GM23338 (cell line): ENCODE measurements around the gene PARVG. TPM values are rescaled to one million over a fixed set of nuclear protein-coding genes. Genes with fewer than 3 reads are reported as not detected.

ENCODE experiments used
- ATAC-seq: fragments of 200-7000 bp; cut with Tn5 transposase; 3 replicates; pipeline ENCODE4 v1.9.1; 2020
- DNase-seq: peaks from one replicate; pipeline ENCODE4 v3.0.0-alpha.2; 2015; ENCODE audit warnings: low spot score
- H2AFZ ChIP-seq: fragments of 200-600 bp; sonication (generic); 2 replicates; pipeline ENCODE4 v1.8.0; 2016; ENCODE audit warnings: antibody characterized with exemption, mild to moderate bottlenecking, moderate library complexity
- H3F3A ChIP-seq: fragments of 200-600 bp; sonication (generic); replicated peaks from 2 replicates; pipeline ENCODE4 v1.8.0; 2017; ENCODE audit warnings: antibody characterized with exemption, mixed run types, low read depth
- H3K27ac ChIP-seq: fragments of 200-600 bp; sonication (generic); 2 replicates; pipeline ENCODE4 v1.6.1; 2016; ENCODE audit warnings: low read depth
- H3K27me3 ChIP-seq: fragments of 200-600 bp; sonication (generic); 2 replicates; pipeline ENCODE4 v1.8.0; 2016; ENCODE audit warnings: mild to moderate bottlenecking, mixed run types, moderate library complexity; ENCODE audit not compliant: insufficient read depth
- H3K36me3 ChIP-seq: fragments of 200-600 bp; sonication (generic); 2 replicates; pipeline ENCODE4 v1.8.0; 2016; ENCODE audit warnings: mild to moderate bottlenecking; ENCODE audit not compliant: insufficient read depth
- H3K4me1 ChIP-seq: fragments of 200-600 bp; sonication (generic); 2 replicates; pipeline ENCODE4 v1.8.0; 2016; ENCODE audit warnings: mild to moderate bottlenecking, moderate library complexity; ENCODE audit not compliant: insufficient read depth
- H3K4me2 ChIP-seq: fragments of 200-600 bp; sonication (generic); 2 replicates; pipeline ENCODE4 v1.7.1; 2017; ENCODE audit warnings: mixed run types
- H3K4me3 ChIP-seq: fragments of 200-600 bp; sonication (generic); 2 replicates; pipeline ENCODE4 v1.6.1; 2016; ENCODE audit warnings: mixed run types
- H3K79me2 ChIP-seq: fragments of 200-600 bp; sonication (generic); replicated peaks from 2 replicates; pipeline ENCODE4 v1.8.0; 2017; ENCODE audit warnings: mild to moderate bottlenecking; ENCODE audit not compliant: insufficient read depth
- H3K9me2 ChIP-seq: fragments of 200-600 bp; sonication (generic); 2 replicates; pipeline ENCODE4 v1.8.0; 2017; ENCODE audit not compliant: insufficient read depth
- H4K20me1 ChIP-seq: fragments of 200-600 bp; sonication (generic); replicated peaks from 2 replicates; pipeline ENCODE4 v1.8.0; 2017; ENCODE audit warnings: mild to moderate bottlenecking; ENCODE audit not compliant: insufficient read depth
- H3K27ac Mint-ChIP-seq: 2 replicates; pipeline ENCODE4 v1.8.0; 2020; ENCODE audit warnings: inconsistent platforms, mild to moderate bottlenecking, moderate library complexity, mixed read lengths
- H3K27me3 Mint-ChIP-seq: 3 replicates; pipeline ENCODE4 v1.8.0; 2022; ENCODE audit warnings: low read depth, mild to moderate bottlenecking, moderate library complexity, mixed read lengths, inconsistent platforms; ENCODE audit not compliant: insufficient read depth, poor library complexity
- H3K36me3 Mint-ChIP-seq: 3 replicates; pipeline ENCODE4 v1.8.0; 2021; ENCODE audit warnings: low read depth, mild to moderate bottlenecking, inconsistent platforms, moderate library complexity, mixed read lengths
- H3K4me1 Mint-ChIP-seq: 3 replicates; pipeline ENCODE4 v1.8.0; 2020; ENCODE audit warnings: mild to moderate bottlenecking, inconsistent platforms, mixed read lengths
- H3K4me3 Mint-ChIP-seq: 3 replicates; pipeline ENCODE4 v1.8.0; 2021; ENCODE audit warnings: moderate library complexity, mild to moderate bottlenecking, inconsistent platforms, mixed read lengths
- H3K9me3 Mint-ChIP-seq: 3 replicates; pipeline ENCODE4 v1.8.0; 2020; ENCODE audit warnings: moderate library complexity, mild to moderate bottlenecking, inconsistent platforms, mixed read lengths
- CREB1 ChIP-seq: fragments of 250-450 bp; sonication (Bioruptor Pico); IDR thresholded peaks from 2 replicates; pipeline ENCODE4 v1.5.0; 2020; ENCODE audit warnings: low read depth, mild to moderate bottlenecking, moderate library complexity
- JUNB ChIP-seq: IDR thresholded peaks from one replicate; pipeline ENCODE4 v1.6.1; 2016; ENCODE audit warnings: antibody characterized with exemption; ENCODE audit not compliant: unreplicated experiment
- NANOG ChIP-seq: IDR thresholded peaks from 2 replicates; pipeline ENCODE4 v1.6.1; 2016; ENCODE audit warnings: antibody characterized with exemption, borderline replicate concordance
- POLR2AphosphoS5 ChIP-seq: IDR thresholded peaks from 2 replicates; pipeline ENCODE4 v1.6.1; 2016; ENCODE audit warnings: antibody characterized with exemption, low read depth
- ZNF114 ChIP-seq: fragments of 250-450 bp; sonication (Bioruptor Pico); IDR thresholded peaks from 2 replicates; pipeline ENCODE4 v1.5.0; 2020; ENCODE audit warnings: mild to moderate bottlenecking, moderate library complexity
- ZNF331 ChIP-seq: fragments of 250-450 bp; sonication (Bioruptor Pico); IDR thresholded peaks from 2 replicates; pipeline ENCODE4 v1.5.0; 2020; ENCODE audit warnings: low read depth, mild to moderate bottlenecking, moderate library complexity
- polyA plus RNA-seq: library from polyadenylated mRNA; unstranded; fragments of >200 nt; fragmentation: Nextera tagmentation; extraction: Ambion mirVana; gene quantifications from 2 replicates; pipeline ENCODE4 v1.2.1, GENCODE V29; 2016
- total RNA-seq: library from RNA; depleted of rRNA; stranded (reverse); fragments of >200 nt; shearing (Covaris generic); gene quantifications from 2 replicates; pipeline ENCODE4 v1.2.3, GENCODE V29; 2014
- TF ChIP-seq, protein P1 (sequence below): fragments of 250-450 bp; sonication (Bioruptor Pico); IDR thresholded peaks from 2 replicates; pipeline ENCODE4 v1.5.0; 2020; ENCODE audit warnings: mild to moderate bottlenecking, moderate library complexity
- TF ChIP-seq, protein P2 (sequence below), 2 experiments: fragments of 200-600 bp in 1 of 2; sonication (generic) in 1 of 2; conservative IDR thresholded peaks; 2 replicates each; pipeline versions ENCODE4 v1.5.1 to v1.6.1; 2016 to 2017; ENCODE audit warnings: antibody characterized with exemption in 2 of 2, low read depth in 2 of 2, mild to moderate bottlenecking in 2 of 2, moderate library complexity in 1 of 2
- TF ChIP-seq, protein P3 (sequence below): IDR thresholded peaks from one replicate; pipeline ENCODE4 v1.6.1; 2018; ENCODE audit warnings: antibody characterized with exemption; ENCODE audit not compliant: unreplicated experiment

Gene PARVG
- total and polyA plus RNA-seq, 2 experiments from 2014 or later, result 0.14 to 0.31 TPM

DNA sequence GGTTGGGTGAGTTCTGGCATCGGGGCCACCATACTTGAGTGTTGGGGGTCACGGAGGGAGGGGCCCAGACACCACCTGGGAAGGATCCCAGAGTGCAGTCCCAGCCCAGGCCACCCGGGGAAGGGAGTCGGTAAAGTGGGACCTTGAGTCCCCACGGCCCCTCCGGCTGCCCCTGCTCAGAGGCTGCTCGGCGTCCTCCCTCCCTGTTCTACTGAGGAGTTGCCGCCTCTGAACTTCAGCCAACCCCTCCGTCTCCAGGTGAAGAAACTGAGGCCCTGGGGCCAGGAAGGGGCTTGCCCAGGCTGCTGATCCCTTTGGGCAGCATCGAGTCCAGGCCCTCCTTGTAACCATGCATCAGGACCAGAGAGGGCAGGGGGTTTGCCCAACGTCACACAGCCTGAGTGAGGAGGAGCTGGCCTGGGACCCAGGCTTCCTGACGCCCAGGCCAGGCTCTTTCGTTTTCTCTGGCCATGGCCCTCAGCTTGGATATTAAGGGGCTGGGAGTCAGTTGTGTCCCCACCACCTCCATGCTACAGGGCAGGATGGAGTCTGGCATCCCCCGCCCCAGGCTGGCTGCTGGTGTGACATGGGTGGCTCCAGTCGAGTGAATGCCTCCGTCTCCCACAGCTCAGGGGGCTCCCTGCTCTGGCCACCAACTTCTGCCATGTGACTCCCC, 1.3 kb downstream of the PARVG start (continued):
- TF ChIP-seq, protein P1, sequence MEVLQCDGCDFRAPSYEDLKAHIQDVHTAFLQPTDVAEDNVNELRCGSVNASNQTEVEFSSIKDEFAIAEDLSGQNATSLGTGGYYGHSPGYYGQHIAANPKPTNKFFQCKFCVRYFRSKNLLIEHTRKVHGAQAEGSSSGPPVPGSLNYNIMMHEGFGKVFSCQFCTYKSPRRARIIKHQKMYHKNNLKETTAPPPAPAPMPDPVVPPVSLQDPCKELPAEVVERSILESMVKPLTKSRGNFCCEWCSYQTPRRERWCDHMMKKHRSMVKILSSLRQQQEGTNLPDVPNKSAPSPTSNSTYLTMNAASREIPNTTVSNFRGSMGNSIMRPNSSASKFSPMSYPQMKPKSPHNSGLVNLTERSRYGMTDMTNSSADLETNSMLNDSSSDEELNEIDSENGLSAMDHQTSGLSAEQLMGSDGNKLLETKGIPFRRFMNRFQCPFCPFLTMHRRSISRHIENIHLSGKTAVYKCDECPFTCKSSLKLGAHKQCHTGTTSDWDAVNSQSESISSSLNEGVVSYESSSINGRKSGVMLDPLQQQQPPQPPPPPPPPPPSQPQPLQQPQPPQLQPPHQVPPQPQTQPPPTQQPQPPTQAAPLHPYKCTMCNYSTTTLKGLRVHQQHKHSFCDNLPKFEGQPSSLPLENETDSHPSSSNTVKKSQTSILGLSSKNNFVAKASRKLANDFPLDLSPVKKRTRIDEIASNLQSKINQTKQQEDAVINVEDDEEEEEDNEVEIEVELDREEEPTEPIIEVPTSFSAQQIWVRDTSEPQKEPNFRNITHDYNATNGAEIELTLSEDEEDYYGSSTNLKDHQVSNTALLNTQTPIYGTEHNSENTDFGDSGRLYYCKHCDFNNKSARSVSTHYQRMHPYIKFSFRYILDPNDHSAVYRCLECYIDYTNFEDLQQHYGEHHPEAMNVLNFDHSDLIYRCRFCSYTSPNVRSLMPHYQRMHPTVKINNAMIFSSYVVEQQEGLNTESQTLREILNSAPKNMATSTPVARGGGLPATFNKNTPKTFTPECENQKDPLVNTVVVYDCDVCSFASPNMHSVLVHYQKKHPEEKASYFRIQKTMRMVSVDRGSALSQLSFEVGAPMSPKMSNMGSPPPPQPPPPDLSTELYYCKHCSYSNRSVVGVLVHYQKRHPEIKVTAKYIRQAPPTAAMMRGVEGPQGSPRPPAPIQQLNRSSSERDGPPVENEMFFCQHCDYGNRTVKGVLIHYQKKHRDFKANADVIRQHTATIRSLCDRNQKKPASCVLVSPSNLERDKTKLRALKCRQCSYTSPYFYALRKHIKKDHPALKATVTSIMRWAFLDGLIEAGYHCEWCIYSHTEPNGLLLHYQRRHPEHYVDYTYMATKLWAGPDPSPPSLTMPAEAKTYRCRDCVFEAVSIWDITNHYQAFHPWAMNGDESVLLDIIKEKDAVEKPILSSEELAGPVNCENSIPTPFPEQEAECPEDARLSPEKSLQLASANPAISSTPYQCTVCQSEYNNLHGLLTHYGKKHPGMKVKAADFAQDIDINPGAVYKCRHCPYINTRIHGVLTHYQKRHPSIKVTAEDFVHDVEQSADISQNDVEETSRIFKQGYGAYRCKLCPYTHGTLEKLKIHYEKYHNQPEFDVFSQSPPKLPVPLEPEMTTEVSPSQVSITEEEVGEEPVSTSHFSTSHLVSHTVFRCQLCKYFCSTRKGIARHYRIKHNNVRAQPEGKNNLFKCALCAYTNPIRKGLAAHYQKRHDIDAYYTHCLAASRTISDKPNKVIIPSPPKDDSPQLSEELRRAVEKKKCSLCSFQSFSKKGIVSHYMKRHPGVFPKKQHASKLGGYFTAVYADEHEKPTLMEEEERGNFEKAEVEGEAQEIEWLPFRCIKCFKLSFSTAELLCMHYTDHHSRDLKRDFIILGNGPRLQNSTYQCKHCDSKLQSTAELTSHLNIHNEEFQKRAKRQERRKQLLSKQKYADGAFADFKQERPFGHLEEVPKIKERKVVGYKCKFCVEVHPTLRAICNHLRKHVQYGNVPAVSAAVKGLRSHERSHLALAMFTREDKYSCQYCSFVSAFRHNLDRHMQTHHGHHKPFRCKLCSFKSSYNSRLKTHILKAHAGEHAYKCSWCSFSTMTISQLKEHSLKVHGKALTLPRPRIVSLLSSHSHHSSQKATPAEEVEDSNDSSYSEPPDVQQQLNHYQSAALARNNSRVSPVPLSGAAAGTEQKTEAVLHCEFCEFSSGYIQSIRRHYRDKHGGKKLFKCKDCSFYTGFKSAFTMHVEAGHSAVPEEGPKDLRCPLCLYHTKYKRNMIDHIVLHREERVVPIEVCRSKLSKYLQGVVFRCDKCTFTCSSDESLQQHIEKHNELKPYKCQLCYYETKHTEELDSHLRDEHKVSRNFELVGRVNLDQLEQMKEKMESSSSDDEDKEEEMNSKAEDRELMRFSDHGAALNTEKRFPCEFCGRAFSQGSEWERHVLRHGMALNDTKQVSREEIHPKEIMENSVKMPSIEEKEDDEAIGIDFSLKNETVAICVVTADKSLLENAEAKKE (CRISPR knock-in tag), result no peak

DNA sequence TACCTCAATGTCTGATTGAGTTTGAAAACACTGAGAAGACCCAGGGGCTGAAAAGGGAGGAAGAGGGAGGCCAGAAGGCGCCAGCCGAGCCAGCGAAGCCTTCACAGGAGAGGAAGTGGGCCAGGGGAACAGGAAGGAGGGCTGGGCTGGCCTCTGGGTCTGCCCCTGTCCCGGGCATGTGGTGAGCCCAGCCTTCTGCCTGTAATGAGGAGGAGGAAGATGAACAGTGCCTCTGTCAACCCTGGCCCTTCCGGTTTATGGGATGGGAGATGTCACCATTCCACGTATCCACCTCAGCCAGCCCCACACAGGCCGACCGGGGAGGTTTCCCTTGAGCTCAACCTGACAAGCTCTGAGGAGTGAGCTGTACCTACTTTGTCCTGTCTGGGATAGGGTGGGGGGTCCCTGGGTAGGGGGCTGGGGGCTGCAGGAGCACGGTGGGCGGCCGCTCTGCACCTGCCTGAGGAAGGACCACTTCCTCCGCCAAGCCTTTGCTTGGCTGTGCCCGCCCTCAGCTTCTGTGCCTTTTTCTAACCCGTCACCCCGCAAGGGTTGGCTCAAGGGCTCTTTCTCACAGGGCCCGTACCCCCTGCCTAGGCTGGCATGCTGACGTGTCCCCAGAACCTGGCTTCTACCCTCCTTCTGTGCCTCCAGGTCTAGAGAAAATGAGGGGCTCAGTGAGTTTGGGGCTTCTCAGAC, 2.0 kb downstream of the PARVG start:
- Histone ChIP-seq H3K79me2 (no peaks in the 10 kb centered on the region), H3F3A (no peaks in the 10 kb centered on the region), H4K20me1 (no peaks in the 10 kb centered on the region), H2AFZ (peak overlapping the region; percentile 23; the same call in 1 of the 2 replicates), H3K4me2 (no peak overlapping the region), H3K27me3 (no peaks in the 10 kb centered on the region), H3K27ac (no peak overlapping the region), H3K4me3 (no peak overlapping the region), H3K36me3 (no peaks in the 10 kb centered on the region), H3K9me2 (no peaks in the 10 kb centered on the region), H3K4me1 (0 out of 2 replicates have a peak, but pooled peaks cover 4% of the 10 kb centered on the region)
- Mint-ChIP-seq H3K36me3 (no peaks in the 10 kb centered on the region; the same call in 2 of the 3 replicates), H3K27me3 (peaks cover 7% of the 10 kb centered on the region), H3K4me3 (no peak overlapping the region), H3K4me1 (peaks cover 20% of the 10 kb centered on the region), H3K27ac (no peak overlapping the region), H3K9me3 (no peaks in the 10 kb centered on the region)
- ATAC-seq (no peak), DNase-seq (no peak)
- TF ChIP-seq NANOG (no peak), ZNF331 (CRISPR knock-in tag) (no peak), ZNF114 (CRISPR knock-in tag) (no peak), JUNB (no peak), CREB1 (CRISPR knock-in tag) (no peak), POLR2AphosphoS5 (no peak)
- TF ChIP-seq, protein P2, sequence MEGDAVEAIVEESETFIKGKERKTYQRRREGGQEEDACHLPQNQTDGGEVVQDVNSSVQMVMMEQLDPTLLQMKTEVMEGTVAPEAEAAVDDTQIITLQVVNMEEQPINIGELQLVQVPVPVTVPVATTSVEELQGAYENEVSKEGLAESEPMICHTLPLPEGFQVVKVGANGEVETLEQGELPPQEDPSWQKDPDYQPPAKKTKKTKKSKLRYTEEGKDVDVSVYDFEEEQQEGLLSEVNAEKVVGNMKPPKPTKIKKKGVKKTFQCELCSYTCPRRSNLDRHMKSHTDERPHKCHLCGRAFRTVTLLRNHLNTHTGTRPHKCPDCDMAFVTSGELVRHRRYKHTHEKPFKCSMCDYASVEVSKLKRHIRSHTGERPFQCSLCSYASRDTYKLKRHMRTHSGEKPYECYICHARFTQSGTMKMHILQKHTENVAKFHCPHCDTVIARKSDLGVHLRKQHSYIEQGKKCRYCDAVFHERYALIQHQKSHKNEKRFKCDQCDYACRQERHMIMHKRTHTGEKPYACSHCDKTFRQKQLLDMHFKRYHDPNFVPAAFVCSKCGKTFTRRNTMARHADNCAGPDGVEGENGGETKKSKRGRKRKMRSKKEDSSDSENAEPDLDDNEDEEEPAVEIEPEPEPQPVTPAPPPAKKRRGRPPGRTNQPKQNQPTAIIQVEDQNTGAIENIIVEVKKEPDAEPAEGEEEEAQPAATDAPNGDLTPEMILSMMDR (conservative IDR thresholded peaks at IDR 0.05; ENCODE audit: low read depth in 2 of 2), result no peak
- TF ChIP-seq, protein P3, sequence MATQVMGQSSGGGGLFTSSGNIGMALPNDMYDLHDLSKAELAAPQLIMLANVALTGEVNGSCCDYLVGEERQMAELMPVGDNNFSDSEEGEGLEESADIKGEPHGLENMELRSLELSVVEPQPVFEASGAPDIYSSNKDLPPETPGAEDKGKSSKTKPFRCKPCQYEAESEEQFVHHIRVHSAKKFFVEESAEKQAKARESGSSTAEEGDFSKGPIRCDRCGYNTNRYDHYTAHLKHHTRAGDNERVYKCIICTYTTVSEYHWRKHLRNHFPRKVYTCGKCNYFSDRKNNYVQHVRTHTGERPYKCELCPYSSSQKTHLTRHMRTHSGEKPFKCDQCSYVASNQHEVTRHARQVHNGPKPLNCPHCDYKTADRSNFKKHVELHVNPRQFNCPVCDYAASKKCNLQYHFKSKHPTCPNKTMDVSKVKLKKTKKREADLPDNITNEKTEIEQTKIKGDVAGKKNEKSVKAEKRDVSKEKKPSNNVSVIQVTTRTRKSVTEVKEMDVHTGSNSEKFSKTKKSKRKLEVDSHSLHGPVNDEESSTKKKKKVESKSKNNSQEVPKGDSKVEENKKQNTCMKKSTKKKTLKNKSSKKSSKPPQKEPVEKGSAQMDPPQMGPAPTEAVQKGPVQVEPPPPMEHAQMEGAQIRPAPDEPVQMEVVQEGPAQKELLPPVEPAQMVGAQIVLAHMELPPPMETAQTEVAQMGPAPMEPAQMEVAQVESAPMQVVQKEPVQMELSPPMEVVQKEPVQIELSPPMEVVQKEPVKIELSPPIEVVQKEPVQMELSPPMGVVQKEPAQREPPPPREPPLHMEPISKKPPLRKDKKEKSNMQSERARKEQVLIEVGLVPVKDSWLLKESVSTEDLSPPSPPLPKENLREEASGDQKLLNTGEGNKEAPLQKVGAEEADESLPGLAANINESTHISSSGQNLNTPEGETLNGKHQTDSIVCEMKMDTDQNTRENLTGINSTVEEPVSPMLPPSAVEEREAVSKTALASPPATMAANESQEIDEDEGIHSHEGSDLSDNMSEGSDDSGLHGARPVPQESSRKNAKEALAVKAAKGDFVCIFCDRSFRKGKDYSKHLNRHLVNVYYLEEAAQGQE, result no peak
